ENCODE data around the gene TRIM40.
"Not testable (repeated sequence)": the region's sequence is repeated elsewhere in the genome, so short reads cannot be mapped to it uniquely, and the experiment has no call there.

DNA sequence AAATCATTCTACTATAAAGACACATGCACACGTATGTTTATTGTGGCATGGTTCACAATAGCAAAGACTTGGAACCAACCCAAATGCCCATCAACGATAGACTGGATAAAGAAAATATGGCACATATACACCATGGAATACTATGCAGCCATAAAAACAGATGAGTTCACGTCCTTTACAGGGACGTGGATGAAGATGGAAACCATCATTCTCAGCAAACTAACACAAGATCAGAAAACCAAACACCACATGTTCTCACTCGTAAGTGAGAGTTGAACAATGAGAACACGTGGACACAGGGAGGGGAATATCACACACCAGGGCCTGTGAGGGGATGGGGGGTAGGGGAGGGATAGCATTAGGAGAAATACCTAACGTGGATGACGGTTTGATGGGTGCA lies 4.3 kb downstream of the TRIM40 start:
- TF ChIP-seq, protein P1, sequence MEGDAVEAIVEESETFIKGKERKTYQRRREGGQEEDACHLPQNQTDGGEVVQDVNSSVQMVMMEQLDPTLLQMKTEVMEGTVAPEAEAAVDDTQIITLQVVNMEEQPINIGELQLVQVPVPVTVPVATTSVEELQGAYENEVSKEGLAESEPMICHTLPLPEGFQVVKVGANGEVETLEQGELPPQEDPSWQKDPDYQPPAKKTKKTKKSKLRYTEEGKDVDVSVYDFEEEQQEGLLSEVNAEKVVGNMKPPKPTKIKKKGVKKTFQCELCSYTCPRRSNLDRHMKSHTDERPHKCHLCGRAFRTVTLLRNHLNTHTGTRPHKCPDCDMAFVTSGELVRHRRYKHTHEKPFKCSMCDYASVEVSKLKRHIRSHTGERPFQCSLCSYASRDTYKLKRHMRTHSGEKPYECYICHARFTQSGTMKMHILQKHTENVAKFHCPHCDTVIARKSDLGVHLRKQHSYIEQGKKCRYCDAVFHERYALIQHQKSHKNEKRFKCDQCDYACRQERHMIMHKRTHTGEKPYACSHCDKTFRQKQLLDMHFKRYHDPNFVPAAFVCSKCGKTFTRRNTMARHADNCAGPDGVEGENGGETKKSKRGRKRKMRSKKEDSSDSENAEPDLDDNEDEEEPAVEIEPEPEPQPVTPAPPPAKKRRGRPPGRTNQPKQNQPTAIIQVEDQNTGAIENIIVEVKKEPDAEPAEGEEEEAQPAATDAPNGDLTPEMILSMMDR (IDR thresholded peaks at IDR 0.05; ENCODE audit: low read depth, low read length): not testable (repeated sequence)
- TF ChIP-seq POLR2A (IDR thresholded peaks at IDR 0.05; ENCODE audit: extremely low read depth, insufficient read length); MYC (IDR thresholded peaks at IDR 0.05; ENCODE audit: low read depth, low read length): not testable (repeated sequence)
